Measurements from ENCODE around the gene HEPACAM. TPM values are rescaled to one million over a fixed set of nuclear protein-coding genes. Genes with fewer than 3 reads are reported as not detected.

HEPACAM gene
- total RNA-seq, 1 donor from 2014 or later: not detected

DNA sequence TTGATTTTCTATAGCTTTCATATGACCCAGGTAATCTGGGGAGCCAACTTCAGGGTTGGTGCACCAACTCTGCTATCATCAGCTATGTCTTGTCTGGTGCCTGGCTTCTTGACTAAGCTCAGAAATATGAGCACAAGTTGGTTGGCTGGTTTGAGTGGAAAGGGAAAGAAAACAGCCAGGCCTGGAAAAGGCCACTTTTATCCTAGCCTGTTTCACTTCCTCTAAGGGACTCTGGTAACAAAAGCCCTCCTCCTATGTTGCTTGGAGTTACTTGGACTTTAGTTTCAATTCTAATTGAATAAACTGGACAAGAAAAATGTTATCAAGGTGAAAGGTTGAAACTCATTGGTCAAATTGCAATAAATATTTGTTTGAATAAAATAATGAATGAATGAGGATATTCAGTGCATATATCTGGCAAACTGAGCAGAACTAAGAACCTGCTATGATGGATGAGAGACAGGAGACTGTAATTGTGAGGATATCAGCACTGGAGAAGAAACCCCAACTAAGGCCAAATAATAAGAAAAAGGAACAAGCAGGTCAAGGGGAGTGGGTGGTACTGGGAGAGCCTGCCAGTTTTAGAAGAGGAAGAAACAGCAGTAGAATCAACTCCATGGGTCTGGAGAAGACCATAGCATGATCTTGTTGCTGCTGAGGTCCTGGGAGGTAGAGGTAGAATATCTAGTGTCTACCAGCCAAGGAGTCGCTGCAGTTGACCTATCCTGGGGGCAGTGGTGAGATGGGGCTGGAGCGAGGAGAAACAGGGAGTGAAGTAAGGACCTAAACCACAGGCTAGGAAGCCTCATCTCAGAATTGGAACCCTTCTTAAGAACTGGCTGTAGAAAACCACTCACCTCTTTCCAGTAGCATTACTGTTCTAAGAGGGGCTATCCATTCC, 46.4 kb downstream of the HEPACAM start:
- Histone ChIP-seq H3K4me2 (ENCODE audit: low read length) (no peak overlapping the region), H4K20me1 (ENCODE audit: insufficient read depth, low read length) (no peaks in the 10 kb centered on the region)
- no peak for FAIRE-seq

GRCh38 chr11:124887667-124888013, 48.2 kb downstream of the HEPACAM start:
- Mint-ChIP-seq H3K27me3 (ENCODE audit: low read depth, unreplicated experiment) (peaks cover 38% of the 10 kb centered on the region), H3K4me3 (ENCODE audit: unreplicated experiment) (no peak overlapping the region), H3K4me1 (ENCODE audit: low read depth, unreplicated experiment) (peaks cover 14% of the 10 kb centered on the region), H3K27ac (ENCODE audit: unreplicated experiment) (no peak overlapping the region), H3K9me3 (ENCODE audit: unreplicated experiment) (peaks cover 2% of the 10 kb centered on the region), H3K36me3 (ENCODE audit: low read depth, unreplicated experiment) (no peaks in the 10 kb centered on the region)
- H3K4me2 ChIP-seq (ENCODE audit: low read length): no peak overlapping the region
- no peaks in the 10 kb centered on the region for H3K36me3 ChIP-seq (ENCODE audit: insufficient read depth, low read length)
- no peak overlapping the region for H3K4me3 ChIP-seq (ENCODE audit: insufficient read depth, low read depth, low read length)
- no peaks in the 10 kb centered on the region for H3K27me3 ChIP-seq (ENCODE audit: insufficient read depth, low read length)
- no peak overlapping the region for H3K9ac ChIP-seq (ENCODE audit: low read length)
- no peaks in the 10 kb centered on the region for H3K9me3 ChIP-seq (ENCODE audit: insufficient read depth, low read depth, low read length)
- no peaks in the 10 kb centered on the region for H3K79me2 ChIP-seq (ENCODE audit: insufficient read depth, low read length)
- no peak overlapping the region for H3K27ac ChIP-seq (ENCODE audit: low read depth, low read length)
- no peak overlapping the region for H2AFZ ChIP-seq (ENCODE audit: low read depth, low read length)
- H3K4me1 ChIP-seq (ENCODE audit: insufficient read depth, low read length): peaks cover 5% of the 10 kb centered on the region
- FAIRE-seq: no peak
- no peaks in the 10 kb centered on the region for H4K20me1 ChIP-seq (ENCODE audit: insufficient read depth, low read length)
- TF ChIP-seq EZH2 (IDR thresholded peaks at IDR 0.05; ENCODE audit: insufficient read depth, low read length): no peak
- TF ChIP-seq, protein P1, sequence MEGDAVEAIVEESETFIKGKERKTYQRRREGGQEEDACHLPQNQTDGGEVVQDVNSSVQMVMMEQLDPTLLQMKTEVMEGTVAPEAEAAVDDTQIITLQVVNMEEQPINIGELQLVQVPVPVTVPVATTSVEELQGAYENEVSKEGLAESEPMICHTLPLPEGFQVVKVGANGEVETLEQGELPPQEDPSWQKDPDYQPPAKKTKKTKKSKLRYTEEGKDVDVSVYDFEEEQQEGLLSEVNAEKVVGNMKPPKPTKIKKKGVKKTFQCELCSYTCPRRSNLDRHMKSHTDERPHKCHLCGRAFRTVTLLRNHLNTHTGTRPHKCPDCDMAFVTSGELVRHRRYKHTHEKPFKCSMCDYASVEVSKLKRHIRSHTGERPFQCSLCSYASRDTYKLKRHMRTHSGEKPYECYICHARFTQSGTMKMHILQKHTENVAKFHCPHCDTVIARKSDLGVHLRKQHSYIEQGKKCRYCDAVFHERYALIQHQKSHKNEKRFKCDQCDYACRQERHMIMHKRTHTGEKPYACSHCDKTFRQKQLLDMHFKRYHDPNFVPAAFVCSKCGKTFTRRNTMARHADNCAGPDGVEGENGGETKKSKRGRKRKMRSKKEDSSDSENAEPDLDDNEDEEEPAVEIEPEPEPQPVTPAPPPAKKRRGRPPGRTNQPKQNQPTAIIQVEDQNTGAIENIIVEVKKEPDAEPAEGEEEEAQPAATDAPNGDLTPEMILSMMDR (IDR thresholded peaks at IDR 0.05; ENCODE audit: insufficient read depth, low read depth, low read length): no peak
- DNase-seq (ENCODE audit: low read depth): no peak

More for the DNA sequence above, 46.4 kb downstream of the HEPACAM start:
- H3K36me3 Mint-ChIP-seq (ENCODE audit: low read depth, unreplicated experiment): no peaks in the 10 kb centered on the region
- Histone ChIP-seq H3K4me3 (ENCODE audit: insufficient read depth, low read depth, low read length) (no peak overlapping the region), H3K27me3 (ENCODE audit: insufficient read depth, low read length) (no peaks in the 10 kb centered on the region), H3K79me2 (ENCODE audit: insufficient read depth, low read length) (no peaks in the 10 kb centered on the region), H3K9me3 (ENCODE audit: insufficient read depth, low read depth, low read length) (no peaks in the 10 kb centered on the region), H3K4me1 (ENCODE audit: insufficient read depth, low read length) (no peaks in the 10 kb centered on the region), H3K36me3 (ENCODE audit: insufficient read depth, low read length) (no peaks in the 10 kb centered on the region), H2AFZ (ENCODE audit: low read depth, low read length) (no peak overlapping the region), H3K27ac (ENCODE audit: low read depth, low read length) (no peak overlapping the region), H3K9ac (ENCODE audit: low read length) (no peak overlapping the region)
- H3K27me3 Mint-ChIP-seq (ENCODE audit: low read depth, unreplicated experiment): peaks cover 56% of the 10 kb centered on the region
- peaks cover 8% of the 10 kb centered on the region for H3K4me1 Mint-ChIP-seq (ENCODE audit: low read depth, unreplicated experiment)
- H3K27ac Mint-ChIP-seq (ENCODE audit: unreplicated experiment): no peak overlapping the region
- no peak overlapping the region for H3K4me3 Mint-ChIP-seq (ENCODE audit: unreplicated experiment)
- no peak for TF ChIP-seq EZH2 (IDR thresholded peaks at IDR 0.05; ENCODE audit: insufficient read depth, low read length)
- TF ChIP-seq, protein P1 (IDR thresholded peaks at IDR 0.05; ENCODE audit: insufficient read depth, low read depth, low read length): no peak
- DNase-seq (ENCODE audit: low read depth): no peak
- H3K9me3 Mint-ChIP-seq (ENCODE audit: unreplicated experiment): no peaks in the 10 kb centered on the region
